ENCODE results near the gene LRRC8E. TPM values are rescaled to one million over a fixed set of nuclear protein-coding genes. Genes with fewer than 3 reads are reported as not detected.
A peak's percentile ranks its signal among the peaks of the same experiment; 100 is the strongest.

Gene LRRC8E
- total RNA-seq, 2 donors from 2014 or later: 2.9 to 4.0 TPM

DNA sequence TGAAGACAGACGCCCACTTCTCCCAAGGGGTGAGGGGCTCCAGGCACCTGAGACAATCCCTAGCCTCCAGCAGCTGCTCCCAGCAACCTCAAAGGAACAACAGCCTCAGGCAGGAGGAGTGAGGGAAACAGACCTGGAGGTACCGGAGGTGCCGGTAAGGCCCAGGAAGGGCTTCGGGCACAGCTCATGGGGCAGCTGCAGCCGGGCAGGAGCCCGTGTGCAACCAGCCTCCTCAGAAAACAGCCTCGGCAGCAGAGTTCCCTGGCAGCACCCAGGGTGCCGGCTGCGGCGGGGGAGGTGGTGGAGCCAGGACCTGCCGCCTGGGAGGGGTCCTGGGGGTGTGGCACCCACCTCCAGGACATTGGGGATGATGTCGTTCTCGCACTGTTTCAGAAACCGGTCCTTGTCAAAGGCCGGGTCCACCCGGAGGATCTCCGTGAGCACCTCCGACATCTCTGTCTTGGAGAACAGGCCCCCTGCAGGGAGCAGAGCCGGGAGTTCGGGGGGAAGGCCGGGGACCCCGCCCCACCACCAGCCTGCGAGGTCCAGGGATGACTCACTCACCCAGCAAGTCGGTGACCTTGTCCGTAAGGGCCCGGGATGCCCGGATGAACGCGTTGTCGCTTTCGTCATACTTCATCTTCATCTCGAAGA is 44.1 kb downstream of the LRRC8E start:
- H3K27me3 ChIP-seq: no peaks in the 10 kb centered on the region
- H3K9ac ChIP-seq (ENCODE audit: low read depth in 2 of 2, low read length in 2 of 2): no peak overlapping the region
- H3K4me1 ChIP-seq: no peaks in the 10 kb centered on the region
- H3K9me3 ChIP-seq: no peaks in the 10 kb centered on the region
- TF ChIP-seq CTCF (IDR thresholded peaks at IDR 0.05): no peak
- no peak overlapping the region for H3K4me3 ChIP-seq
- H3K27ac ChIP-seq: no peak overlapping the region
- intact Hi-C loops (cut with DNase I): no loop called here
- peaks cover 32% of the 10 kb centered on the region for H3K36me3 ChIP-seq
- no peak for DNase-seq

DNA sequence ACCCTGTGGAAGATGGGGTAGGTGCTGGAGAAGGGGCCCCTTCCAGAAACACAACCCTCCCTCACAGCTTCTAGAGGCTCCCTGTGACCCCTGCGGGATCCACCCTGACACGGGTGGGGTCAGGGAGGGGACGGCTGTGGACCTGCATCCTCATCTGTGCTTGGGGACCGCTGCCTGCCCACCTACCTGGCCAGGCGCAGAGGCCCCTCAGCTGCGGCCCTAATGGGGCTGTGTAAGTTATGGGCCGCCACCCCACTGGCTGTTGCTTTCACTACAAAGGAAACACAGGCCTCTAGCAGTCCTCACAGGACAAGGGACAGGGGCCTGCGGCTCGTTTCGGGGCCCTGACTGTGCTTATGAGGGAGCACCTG is 44.6 kb downstream of the LRRC8E start:
- Histone ChIP-seq H3K9me3 (no peaks in the 10 kb centered on the region), H3K36me3 (peaks cover 32% of the 10 kb centered on the region), H3K4me1 (no peaks in the 10 kb centered on the region), H3K27ac (no peak overlapping the region), H3K4me3 (no peak overlapping the region), H3K27me3 (no peaks in the 10 kb centered on the region), H3K9ac (ENCODE audit: low read depth in 2 of 2, low read length in 2 of 2) (no peak overlapping the region)
- no peak for TF ChIP-seq CTCF (IDR thresholded peaks at IDR 0.05)
- intact Hi-C loops (cut with DNase I): no loop called here
- DNase-seq: no peak

- no peak for TF ChIP-seq CTCF (IDR thresholded peaks at IDR 0.05)
- intact Hi-C loops (cut with DNase I): no loop called here
- Histone ChIP-seq H3K9ac (ENCODE audit: low read depth in 2 of 2, low read length in 2 of 2) (no peak overlapping the region), H3K36me3 (peaks cover 32% of the 10 kb centered on the region), H3K4me3 (no peak overlapping the region), H3K9me3 (no peaks in the 10 kb centered on the region), H3K27ac (no peak overlapping the region), H3K4me1 (no peaks in the 10 kb centered on the region), H3K27me3 (no peaks in the 10 kb centered on the region)
- no peak for DNase-seq
Observed at GRCh38 chr19:7933411-7933810, 45.1 kb downstream of the LRRC8E start.

DNA sequence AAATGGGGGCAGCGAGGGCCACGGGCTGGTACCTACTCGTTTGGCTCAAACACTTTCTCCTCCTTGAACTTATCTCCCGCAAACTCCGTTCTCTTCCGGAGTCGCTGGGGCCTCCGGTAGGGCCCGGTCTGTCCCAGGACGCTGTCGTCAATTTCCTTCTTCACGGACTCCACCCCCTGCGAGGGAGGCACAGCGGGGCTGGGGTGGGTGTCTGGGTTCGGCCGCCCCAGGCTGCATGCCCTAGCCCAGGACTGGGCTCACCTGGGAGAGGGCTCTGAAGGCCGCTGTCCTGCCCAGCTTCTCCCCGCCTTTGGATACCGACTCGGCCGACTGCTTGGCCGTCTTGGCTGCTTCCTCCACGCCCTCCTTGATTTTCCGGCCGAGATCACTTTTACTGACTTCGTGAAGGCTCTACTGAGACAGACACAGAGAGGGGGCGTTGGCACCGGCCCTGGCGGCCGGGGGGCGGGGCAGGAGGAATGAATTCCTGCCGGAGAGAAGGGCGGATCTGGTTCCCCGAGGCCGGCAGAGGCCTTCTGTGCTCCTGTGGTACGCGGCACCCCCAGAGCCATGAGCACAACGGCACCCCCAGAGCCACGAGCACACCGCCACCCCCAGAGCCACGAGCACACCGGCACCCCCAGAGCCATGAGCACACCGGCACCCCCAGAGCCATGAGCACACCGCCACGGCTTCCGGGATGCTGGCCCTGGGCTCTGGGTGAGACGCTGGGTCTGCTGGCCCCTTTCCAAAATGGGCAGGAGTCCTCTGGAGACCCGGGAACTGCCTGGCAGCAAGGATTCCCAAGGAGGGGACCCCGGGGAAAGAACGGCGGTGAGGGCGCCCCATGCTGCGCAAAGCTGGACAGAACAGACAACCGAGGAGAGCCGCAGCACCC is 45.8 kb downstream of the LRRC8E start:
- DNase-seq: peak; percentile 59
- no peaks in the 10 kb centered on the region for H3K4me1 ChIP-seq
- no peak overlapping the region for H3K4me3 ChIP-seq
- H3K9ac ChIP-seq (ENCODE audit: low read depth in 2 of 2, low read length in 2 of 2): no peak overlapping the region
- H3K36me3 ChIP-seq: peaks cover 32% of the 10 kb centered on the region
- no peaks in the 10 kb centered on the region for H3K9me3 ChIP-seq
- no peak for TF ChIP-seq CTCF (IDR thresholded peaks at IDR 0.05)
- H3K27me3 ChIP-seq: no peaks in the 10 kb centered on the region
- H3K27ac ChIP-seq: no peak overlapping the region
- intact Hi-C loops (cut with DNase I): no loop called here

DNA sequence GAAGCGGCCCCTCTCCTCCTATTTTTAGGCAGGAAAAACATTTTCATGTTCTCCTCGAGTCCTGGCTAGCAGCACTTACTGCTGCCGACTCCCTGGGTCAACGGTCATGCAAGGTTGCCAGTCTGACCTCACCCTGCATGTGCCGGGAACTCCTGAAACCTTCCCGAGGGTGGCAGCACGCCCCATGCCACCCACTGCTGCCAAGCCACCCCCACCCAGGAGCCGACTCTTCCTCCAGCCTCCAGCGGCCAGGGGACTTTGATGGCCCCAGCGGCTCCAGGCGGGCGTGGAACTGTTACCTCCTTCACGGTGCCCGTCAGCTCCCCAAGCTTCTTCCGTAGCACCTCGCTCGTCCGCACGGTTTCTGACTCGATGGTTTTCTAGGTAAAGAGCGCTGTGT is 46.5 kb downstream of the LRRC8E start:
- no peak for DNase-seq
- H3K27me3 ChIP-seq: no peaks in the 10 kb centered on the region
- TF ChIP-seq CTCF (IDR thresholded peaks at IDR 0.05): no peak

More for the DNA sequence above, 46.5 kb downstream of the LRRC8E start:
- H3K9ac ChIP-seq (ENCODE audit: low read depth in 2 of 2, low read length in 2 of 2): no peak overlapping the region
- no peaks in the 10 kb centered on the region for H3K9me3 ChIP-seq
- H3K27ac ChIP-seq: no peak overlapping the region
- intact Hi-C loops (cut with DNase I): no loop called here
- H3K4me3 ChIP-seq: no peak overlapping the region
- no peaks in the 10 kb centered on the region for H3K4me1 ChIP-seq
- H3K36me3 ChIP-seq: peaks cover 32% of the 10 kb centered on the region
